ENCODE data around the gene SEMA7A. TPM values are rescaled to one million over a fixed set of nuclear protein-coding genes. Genes with fewer than 3 reads are reported as not detected.

SEMA7A gene
- total RNA-seq, 1 experiment from 2014 or later, result 0.20 TPM

- DNase-seq (ENCODE audit: extremely low read depth, low read depth), result no peak
Measured at GRCh38 chr15:74431116-74431515, 2.6 kb downstream of the SEMA7A start.

- no peak for DNase-seq (ENCODE audit: extremely low read depth, low read depth)
Measured at GRCh38 chr15:74430510-74430951, 3.2 kb downstream of the SEMA7A start.

GRCh38 chr15:74429781-74430400, 3.9 kb downstream of the SEMA7A start:
- DNase-seq (ENCODE audit: extremely low read depth, low read depth), result no peak

- DNase-seq (ENCODE audit: extremely low read depth, low read depth), result no peak
Measured at GRCh38 chr15:74428970-74429780, 4.6 kb downstream of the SEMA7A start.

- DNase-seq (ENCODE audit: extremely low read depth, low read depth), result no peak
Measured at GRCh38 chr15:74428442-74428787, 5.3 kb downstream of the SEMA7A start.

GRCh38 chr15:74427607-74428441, 5.9 kb downstream of the SEMA7A start:
- no peak for DNase-seq (ENCODE audit: extremely low read depth, low read depth)

- DNase-seq (ENCODE audit: extremely low read depth, low read depth), result no peak
Measured at GRCh38 chr15:74426404-74427281, 7.1 kb downstream of the SEMA7A start.

- DNase-seq (ENCODE audit: extremely low read depth, low read depth), result no peak
Measured at GRCh38 chr15:74425630-74426029, 8.1 kb downstream of the SEMA7A start.

GRCh38 chr15:74424901-74425528, 8.7 kb downstream of the SEMA7A start:
- DNase-seq (ENCODE audit: extremely low read depth, low read depth), result no peak

- no peak for DNase-seq (ENCODE audit: extremely low read depth, low read depth)
Measured at GRCh38 chr15:74423431-74424257, 10.1 kb downstream of the SEMA7A start.

GRCh38 chr15:74422652-74423430, 10.9 kb downstream of the SEMA7A start:
- no peak for DNase-seq (ENCODE audit: extremely low read depth, low read depth)

GRCh38 chr15:74422265-74422651, 11.5 kb downstream of the SEMA7A start:
- no peak for DNase-seq (ENCODE audit: extremely low read depth, low read depth)

- no peak for DNase-seq (ENCODE audit: extremely low read depth, low read depth)
Measured at GRCh38 chr15:74421302-74422245, 12.2 kb downstream of the SEMA7A start.

- no peak for DNase-seq (ENCODE audit: extremely low read depth, low read depth)
Measured at GRCh38 chr15:74420193-74420905, 13.4 kb downstream of the SEMA7A start.

GRCh38 chr15:74419432-74419831, 14.3 kb downstream of the SEMA7A start:
- DNase-seq (ENCODE audit: extremely low read depth, low read depth), result no peak

GRCh38 chr15:74418575-74419338, 15.0 kb downstream of the SEMA7A start:
- DNase-seq (ENCODE audit: extremely low read depth, low read depth), result no peak

Measured in NCI-H460 (cell line).